ENCODE measurements around the gene GSG1L.

DNA sequence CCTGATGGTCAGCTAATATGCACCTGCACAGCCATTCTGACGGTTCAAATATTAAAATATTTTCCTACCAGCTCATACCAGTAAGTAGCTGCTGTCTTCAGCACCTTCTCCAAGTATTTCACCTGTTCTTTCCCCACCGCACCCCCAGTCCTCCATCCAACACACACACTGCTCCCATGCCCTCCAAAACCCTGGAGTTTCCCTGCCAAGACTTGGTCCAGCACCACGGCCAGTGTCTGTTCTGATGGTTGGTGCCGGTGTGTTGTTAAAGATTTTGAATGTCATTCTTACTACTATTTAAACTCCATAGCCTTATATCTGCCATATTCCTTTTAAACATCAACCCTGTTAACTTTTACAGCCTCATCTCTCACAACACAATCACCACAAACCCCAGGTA is 142.4 kb downstream of the GSG1L start:
- TF ChIP-seq, protein P1, sequence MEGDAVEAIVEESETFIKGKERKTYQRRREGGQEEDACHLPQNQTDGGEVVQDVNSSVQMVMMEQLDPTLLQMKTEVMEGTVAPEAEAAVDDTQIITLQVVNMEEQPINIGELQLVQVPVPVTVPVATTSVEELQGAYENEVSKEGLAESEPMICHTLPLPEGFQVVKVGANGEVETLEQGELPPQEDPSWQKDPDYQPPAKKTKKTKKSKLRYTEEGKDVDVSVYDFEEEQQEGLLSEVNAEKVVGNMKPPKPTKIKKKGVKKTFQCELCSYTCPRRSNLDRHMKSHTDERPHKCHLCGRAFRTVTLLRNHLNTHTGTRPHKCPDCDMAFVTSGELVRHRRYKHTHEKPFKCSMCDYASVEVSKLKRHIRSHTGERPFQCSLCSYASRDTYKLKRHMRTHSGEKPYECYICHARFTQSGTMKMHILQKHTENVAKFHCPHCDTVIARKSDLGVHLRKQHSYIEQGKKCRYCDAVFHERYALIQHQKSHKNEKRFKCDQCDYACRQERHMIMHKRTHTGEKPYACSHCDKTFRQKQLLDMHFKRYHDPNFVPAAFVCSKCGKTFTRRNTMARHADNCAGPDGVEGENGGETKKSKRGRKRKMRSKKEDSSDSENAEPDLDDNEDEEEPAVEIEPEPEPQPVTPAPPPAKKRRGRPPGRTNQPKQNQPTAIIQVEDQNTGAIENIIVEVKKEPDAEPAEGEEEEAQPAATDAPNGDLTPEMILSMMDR (IDR thresholded peaks at IDR 0.05; ENCODE audit: poor library complexity) = no peak
- no peak for TF ChIP-seq EZH2phosphoT487 (IDR thresholded peaks at IDR 0.05; ENCODE audit: low read depth, severe bottlenecking, unreplicated experiment)
- no peak for TF ChIP-seq EZH2 (IDR thresholded peaks at IDR 0.05; ENCODE audit: borderline replicate concordance)
